AG08395 (cell line): Measurements from ENCODE around the gene MINAR1.
"Not testable (repeated sequence)": the region's sequence is repeated elsewhere in the genome, so short reads cannot be mapped to it uniquely, and the experiment has no call there.

Source experiments
- DNase-seq: peaks from one replicate; pipeline ENCODE4 v3.0.0; 2012; ENCODE audit warnings: mixed read lengths, low spot score

MINAR1 gene

GRCh38 chr15:79431636-79432344 is at the start of gene MINAR1:
Gene MINAR1 (plus strand): TSS chr15:79432336. CDS start chr15:79456148, 23,812 bp downstream.
- DNase-seq: peak; percentile 57

- DNase-seq: peak; percentile 68
These were observed 37.9 kb upstream of the MINAR1 start for GRCh38 chr15:79394231-79394630.

- DNase-seq: peak; percentile 7
These were observed 35.3 kb upstream of the MINAR1 start for GRCh38 chr15:79396850-79397249.

GRCh38 chr15:79397269-79397910 is 34.7 kb upstream of the MINAR1 start:
- no peak for DNase-seq

GRCh38 chr15:79399606-79400005 is 32.5 kb upstream of the MINAR1 start:
- no peak for DNase-seq

- DNase-seq: no peak
These were observed 31.5 kb upstream of the MINAR1 start for GRCh38 chr15:79400650-79401049.

- no peak for DNase-seq
These were observed 30.8 kb upstream of the MINAR1 start for GRCh38 chr15:79401301-79401700.

GRCh38 chr15:79402136-79402535 is 30.0 kb upstream of the MINAR1 start:
- no peak for DNase-seq

- DNase-seq: peak; percentile 52
These were observed 28.6 kb upstream of the MINAR1 start for GRCh38 chr15:79403501-79403900.

GRCh38 chr15:79406210-79406609 is 25.9 kb upstream of the MINAR1 start:
- DNase-seq: no peak

- DNase-seq: no peak
These were observed 24.1 kb upstream of the MINAR1 start for GRCh38 chr15:79408041-79408440.

- no peak for DNase-seq
These were observed 21.9 kb upstream of the MINAR1 start for GRCh38 chr15:79410237-79410636.

GRCh38 chr15:79412010-79412409 is 20.1 kb upstream of the MINAR1 start:
- no peak for DNase-seq

- no peak for DNase-seq
These were observed 19.7 kb upstream of the MINAR1 start for GRCh38 chr15:79412429-79412828.

- DNase-seq: no peak
These were observed 15.3 kb upstream of the MINAR1 start for GRCh38 chr15:79416876-79417275.

- no peak for DNase-seq
These were observed 13.3 kb upstream of the MINAR1 start for GRCh38 chr15:79418693-79419279.

GRCh38 chr15:79425591-79426295 is 6.4 kb upstream of the MINAR1 start:
- no peak for DNase-seq

- DNase-seq: not testable (repeated sequence)
These were observed 5.2 kb upstream of the MINAR1 start for GRCh38 chr15:79426899-79427298.

- DNase-seq: no peak
These were observed 4.1 kb upstream of the MINAR1 start for GRCh38 chr15:79427781-79428598.

- DNase-seq: no peak
These were observed 1.1 kb upstream of the MINAR1 start for GRCh38 chr15:79430901-79431635.
